SK-N-DZ (cell line): Measurements from ENCODE around the gene TMCO5A. TPM values are rescaled to one million over a fixed set of nuclear protein-coding genes. Genes with fewer than 3 reads are reported as not detected.
"Not testable (repeated sequence)": the region's sequence is repeated elsewhere in the genome, so short reads cannot be mapped to it uniquely, and the experiment has no call there.

Experiments
- DNase-seq: peaks from one replicate; pipeline ENCODE4 v3.0.0-alpha.2; 2015; ENCODE audit warnings: low spot score
- polyA plus RNA-seq, 2 experiments: library from polyadenylated mRNA; depleted of rRNA; stranded (reverse); fragments of >200 nt; gene quantifications; 2 replicates each; pipeline ENCODE4 v1.2.3, GENCODE V29; 2014

TMCO5A gene
- not detected in 2 replicates for polyA plus RNA-seq (2014; cell fraction: cytosol; rRNA removed)
- not detected in 2 replicates for polyA plus RNA-seq (2014; cell fraction: nucleus; rRNA removed)

DNA sequence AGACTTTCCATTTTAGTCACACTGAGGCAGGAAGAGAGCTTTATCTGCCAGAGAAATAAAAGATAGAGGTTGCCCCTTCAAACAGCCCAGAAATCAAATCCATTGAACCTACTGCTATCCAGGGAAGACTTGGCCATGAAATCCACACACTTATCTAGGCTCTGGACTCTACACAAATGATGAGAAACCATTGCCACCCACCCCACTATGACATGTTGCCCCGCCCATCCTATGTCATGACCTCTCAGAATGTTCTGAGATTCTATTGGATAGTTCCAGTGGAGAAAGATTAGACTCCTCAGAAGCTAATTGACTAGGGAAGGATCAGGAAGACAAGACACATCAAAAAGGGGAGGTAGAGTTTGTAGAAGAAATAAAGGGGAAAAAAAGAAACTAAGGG, at the start of gene TMCO5A:
TMCO5A (plus strand) TSS at position 301 of the 400 bp plus-strand sequence. CDS start 1,684 bp downstream, outside the sequence.
- DNase-seq, result no peak

GRCh38 chr15:37885651-37886050, 48.8 kb upstream of the TMCO5A start:
- DNase-seq, result no peak

DNA sequence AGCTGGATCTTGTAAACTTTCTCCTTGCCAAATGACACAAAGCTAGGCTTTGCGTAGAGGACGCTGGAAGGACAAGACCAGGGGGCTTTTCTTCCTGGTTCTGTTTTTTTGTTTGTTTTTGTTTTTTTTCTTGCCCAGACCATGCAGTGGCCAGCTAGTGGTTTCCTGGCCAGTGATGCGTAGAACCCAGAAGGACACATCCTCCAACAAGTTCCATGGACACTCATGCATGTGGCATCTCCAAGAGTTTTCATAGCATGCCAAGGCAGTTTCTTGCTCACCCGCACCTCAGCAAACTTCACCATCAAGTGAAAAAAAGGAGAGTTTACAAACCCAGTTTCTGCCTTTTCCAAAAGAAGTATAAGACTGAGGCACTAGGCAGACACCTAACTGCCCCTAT, 46.1 kb upstream of the TMCO5A start:
- no peak for DNase-seq

DNA sequence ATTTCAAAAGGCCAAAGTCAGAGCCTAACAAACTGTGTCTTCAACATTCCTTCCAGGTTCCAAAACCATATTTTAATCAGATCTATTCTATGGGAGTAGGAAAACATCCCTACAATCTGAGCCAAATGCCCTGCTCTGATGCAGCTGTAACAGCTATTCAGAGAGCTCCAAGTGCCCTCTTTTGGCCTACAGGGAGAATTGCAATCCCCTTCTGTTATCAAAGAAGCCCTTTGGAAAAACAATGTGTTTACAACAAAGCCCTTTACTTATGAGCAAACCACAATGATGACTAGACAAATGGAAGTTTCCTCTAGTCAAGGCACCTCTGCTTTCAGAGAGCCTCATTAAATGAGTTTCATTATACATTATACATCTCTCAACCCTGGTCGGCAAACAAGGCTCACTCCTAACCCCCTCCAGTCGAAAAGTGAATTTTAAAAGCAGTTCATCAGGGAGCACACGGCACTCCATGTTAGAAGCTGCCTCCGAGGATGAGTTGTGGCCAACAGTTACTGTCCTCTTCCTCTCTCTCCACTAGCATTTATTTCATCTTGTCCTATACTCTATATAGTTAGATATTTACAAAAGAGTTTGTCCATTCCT, 42.6 kb upstream of the TMCO5A start:
- DNase-seq, result peak; percentile 66

DNA sequence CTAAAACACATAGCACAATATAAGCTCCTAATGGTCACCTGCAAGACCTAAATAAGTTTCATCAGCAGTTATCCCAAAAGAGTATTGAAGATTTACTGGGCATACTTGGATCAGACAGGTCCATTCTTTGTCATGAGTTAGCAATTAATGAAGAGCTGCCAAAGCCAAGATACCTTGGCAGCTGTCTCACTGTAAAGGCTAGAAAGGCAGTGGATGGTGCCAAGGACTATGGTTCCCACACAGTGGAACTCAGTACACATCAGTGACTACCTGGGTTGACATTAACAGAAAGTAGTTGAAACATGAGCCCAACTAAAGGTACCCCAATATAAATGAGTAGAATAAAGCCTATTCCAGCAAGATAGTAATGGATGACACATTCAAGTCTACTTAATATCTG, 41.1 kb upstream of the TMCO5A start:
- DNase-seq, result no peak

GRCh38 chr15:37898362-37898761, 36.1 kb upstream of the TMCO5A start:
- DNase-seq, result no peak

- DNase-seq, result no peak
Observed at GRCh38 chr15:37900326-37901221, 33.9 kb upstream of the TMCO5A start.

DNA sequence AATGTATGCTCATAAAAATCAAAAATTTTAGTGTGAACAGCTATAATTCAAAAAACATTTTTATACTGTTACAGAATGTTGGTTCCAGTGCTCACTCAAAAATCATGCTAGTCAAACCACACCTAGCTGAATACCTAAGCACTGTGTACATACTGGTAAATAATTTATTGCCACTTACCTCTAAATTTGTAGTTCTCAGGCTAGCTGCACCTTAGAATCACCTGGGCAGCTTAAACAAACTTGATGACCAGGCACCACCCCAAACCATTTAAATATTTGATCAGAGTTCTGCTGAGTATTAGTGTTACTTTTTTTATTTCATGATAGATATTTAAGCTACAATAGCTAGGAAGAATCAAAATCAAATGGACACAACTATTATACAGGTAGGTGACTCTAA, 32.3 kb upstream of the TMCO5A start:
- DNase-seq, result no peak

DNA sequence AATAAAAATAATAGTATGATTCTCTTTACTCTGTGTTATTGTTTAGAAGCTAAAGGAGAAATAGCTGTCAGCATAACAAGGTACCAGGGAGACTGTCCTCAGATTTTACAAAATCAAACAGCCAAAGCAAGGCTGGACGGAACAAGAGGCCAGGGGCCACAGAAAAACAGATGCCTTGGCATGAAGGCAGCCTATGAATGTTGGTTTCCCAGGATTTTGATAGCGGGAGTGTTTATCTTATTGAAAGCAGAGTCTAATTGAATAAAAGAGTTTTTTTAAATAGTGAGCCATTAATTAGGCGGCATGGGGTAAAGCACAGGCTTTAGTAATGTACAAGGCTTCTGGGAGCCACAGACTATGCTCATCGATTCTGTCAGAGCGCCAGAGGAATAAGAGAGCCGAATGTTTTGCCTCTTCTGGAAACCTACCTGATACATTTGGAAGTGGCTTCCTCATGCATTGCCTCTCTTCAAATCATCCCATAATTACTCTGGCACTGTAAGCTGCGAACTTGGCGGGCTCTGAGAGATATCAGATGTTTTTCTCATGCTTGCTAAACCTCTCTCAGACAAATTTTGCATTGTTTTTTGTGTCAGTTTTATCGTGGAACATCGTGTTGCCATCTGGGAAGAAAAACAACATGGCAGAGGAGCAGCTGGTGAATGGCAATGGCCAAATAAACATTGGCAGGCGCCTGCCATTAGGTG, 30.4 kb upstream of the TMCO5A start:
- DNase-seq, result no peak

GRCh38 chr15:37907136-37907535, 27.3 kb upstream of the TMCO5A start:
- DNase-seq, result no peak

DNA sequence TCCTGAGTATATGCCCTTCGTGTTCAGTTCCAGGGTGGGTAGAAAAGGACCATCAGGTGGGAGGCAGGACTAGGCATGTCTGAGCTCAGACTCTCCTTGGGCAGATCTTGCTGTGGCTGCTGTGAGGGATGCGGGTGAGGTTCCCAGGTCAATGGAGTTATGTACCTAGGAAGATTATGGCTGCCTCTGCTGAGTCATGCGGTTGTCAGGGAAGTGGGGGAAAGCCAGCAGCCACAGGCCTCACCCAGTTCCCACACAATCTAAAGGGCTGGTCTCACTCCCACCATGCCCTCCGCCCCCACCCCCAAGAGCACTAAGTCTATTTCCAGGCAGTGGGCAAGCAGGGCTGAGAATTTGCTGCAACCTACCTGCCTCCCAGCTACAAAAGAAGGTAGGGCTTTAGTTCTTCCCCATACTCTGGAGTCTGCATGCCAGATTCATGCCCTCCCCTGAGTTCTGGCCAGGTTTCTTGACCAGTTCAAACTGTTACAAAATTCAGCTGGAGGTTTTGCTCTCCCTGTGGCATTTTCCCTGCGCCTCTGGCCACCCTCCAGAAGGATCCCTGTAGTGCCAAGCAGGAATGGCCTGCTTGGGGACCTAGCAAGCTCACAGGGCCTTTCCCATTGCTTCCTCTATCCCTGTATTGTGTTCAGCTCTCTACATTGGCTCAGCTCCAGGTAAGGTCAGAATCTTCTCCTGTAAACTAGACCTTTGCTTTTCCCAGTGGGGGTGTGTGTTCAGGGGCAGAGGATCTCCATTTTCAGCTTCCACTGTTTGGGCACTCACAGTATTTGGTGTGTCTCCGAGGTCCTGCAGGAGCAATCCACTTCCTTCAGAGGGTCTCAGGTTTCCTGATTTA, 12.7 kb upstream of the TMCO5A start:
- no peak for DNase-seq

- DNase-seq, result no peak
Observed at GRCh38 chr15:37926136-37926535, 8.3 kb upstream of the TMCO5A start.

DNA sequence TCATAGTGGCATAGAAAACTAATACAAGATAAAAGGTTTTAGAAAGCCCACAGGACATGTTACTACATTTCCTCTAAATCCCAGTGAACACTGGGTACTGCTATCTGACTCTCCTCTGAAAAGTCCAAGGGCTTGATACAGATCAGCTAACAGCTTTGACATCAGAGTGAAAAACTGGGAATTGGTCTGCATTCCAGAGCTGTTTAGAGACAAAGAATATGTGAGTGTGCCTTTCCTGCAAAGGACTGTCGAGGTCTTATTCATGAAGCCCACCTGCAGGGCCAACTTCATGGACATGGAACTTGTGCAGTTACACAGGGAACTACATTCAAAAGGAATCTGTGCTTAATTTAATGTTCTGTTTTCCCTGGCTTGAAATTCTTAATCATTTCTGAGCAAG, 5.2 kb upstream of the TMCO5A start:
- DNase-seq, result no peak

- no peak for DNase-seq
Observed at GRCh38 chr15:37931321-37931720, 3.1 kb upstream of the TMCO5A start.

- no peak for DNase-seq
Observed at GRCh38 chr15:37931868-37932267, 2.6 kb upstream of the TMCO5A start.

DNA sequence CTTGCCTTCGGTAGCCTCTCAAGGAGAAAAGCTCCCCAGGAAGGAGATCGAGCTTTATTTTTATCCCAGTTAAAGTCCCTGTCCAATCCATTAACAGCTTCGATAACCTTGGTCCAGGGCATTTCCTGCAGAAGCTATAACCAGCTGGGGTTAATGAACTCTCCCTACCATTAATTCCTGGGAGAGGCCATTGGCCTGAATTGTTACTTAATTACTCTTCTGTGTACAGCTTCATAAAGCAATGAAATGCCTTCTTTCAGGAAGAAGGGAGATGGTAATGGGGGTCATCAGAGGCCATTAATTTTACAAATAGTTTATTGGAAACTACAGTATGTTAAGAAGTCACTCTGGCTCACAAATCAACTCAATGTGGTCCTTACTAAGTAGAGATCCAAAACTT, 1.9 kb upstream of the TMCO5A start:
- DNase-seq, result no peak

DNA sequence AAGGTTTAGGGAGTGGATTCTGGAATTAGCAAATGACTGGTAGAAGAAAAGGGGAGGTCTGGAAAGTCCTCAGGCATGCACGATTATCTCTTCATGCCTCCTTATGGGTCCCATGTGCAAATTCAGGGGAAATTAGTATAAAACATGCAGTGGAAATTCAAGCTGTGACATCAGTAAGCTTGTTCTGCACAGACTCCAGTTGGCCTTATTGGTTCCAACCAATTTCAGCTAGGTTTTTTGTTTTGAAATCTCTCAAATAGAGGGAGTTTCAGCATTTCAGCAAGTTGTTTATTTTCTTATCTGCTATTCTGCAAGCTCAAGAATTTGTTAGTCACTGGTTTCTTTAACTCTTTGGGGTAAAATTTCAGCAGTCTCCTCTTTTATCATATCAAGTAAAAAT, 774 bp upstream of the TMCO5A start:
- no peak for DNase-seq

DNA sequence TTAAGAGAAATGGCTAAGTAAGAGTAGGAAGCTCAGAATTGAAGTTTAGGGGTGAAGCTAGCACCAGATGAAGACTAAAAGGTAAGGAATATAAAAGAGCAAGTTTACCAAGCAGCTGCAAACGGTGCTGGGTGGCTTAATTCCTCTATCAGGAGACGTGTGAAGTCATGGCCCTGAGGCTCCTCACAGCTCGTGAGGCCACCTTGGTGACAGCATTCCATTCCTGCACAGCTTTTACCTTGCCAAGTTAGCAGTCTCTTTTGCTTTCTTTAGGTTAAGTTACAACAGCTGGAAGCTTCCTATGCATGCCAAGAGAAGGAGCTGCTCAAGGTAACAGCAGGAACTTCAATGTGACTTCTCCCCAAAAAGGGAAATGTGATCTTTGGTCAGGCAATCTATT, 6.4 kb downstream of the TMCO5A start:
- no peak for DNase-seq

GRCh38 chr15:37941779-37942178, 7.3 kb downstream of the TMCO5A start:
- no peak for DNase-seq

DNA sequence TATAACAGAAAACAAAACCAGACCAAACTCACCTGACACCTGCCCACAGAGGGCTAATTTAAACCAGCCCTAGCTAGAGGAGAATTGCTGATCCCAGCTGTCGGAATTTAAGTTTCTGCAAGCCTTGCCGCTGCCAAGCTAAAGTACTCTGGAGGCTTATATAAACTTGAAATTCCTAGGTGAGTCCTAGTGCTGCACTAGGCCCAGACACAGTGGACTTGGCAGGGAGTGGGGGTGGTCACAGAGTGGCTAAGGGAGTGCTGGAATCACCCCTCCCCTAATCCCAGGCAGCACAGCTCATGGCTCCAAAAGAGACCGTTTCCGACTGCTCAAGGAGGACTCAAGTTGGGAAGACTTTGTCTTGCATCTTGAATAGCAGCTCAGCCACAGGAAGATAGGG, 17.6 kb downstream of the TMCO5A start:
- no peak for DNase-seq

- DNase-seq, result not testable (repeated sequence)
Observed at GRCh38 chr15:37960742-37961141, 26.3 kb downstream of the TMCO5A start.
